Measurements from ENCODE around the gene EEA1. TPM values are rescaled to one million over a fixed set of nuclear protein-coding genes. Genes with fewer than 3 reads are reported as not detected.

Gene EEA1
- total RNA-seq, 4 donors from 2014 or later = 18.6 to 28.7 (median 20.8) TPM

- H3K4me1 ChIP-seq = peaks cover 4 to 9% of the 10 kb centered on the region in 2 donors
- H3K36me3 ChIP-seq = peaks cover 0 to 33% of the 10 kb centered on the region in 2 donors
- no peak overlapping the region for H3K27ac ChIP-seq
- DNase-seq (no peak), ATAC-seq (no peak)
- H3K4me3 ChIP-seq = no peak overlapping the region
- H3K27me3 ChIP-seq = no peaks in the 10 kb centered on the region
- in situ Hi-C loops (cut with MboI; ENCODE audit: low sequenced_read_pairs in 4 of 4) (loop anchor here in 1 of 4 donors (25.0 kb wide), 1 partner anchor 162 kb away; the partner anchor contains the start of gene EEA1), intact Hi-C loops (cut with DNase I; ENCODE audit: low total_unique reads) (no loop called here)
- TF ChIP-seq CTCF (IDR thresholded peaks at IDR 0.05 in 4 of 5, conservative IDR thresholded peaks at IDR 0.05 in 1 of 5) (no peak), POLR2A (IDR thresholded peaks at IDR 0.05) (no peak)
- H3K9me3 ChIP-seq = no peaks in the 10 kb centered on the region
Observed at GRCh38 chr12:92775416-92775815, 153.7 kb downstream of the EEA1 start.

DNA sequence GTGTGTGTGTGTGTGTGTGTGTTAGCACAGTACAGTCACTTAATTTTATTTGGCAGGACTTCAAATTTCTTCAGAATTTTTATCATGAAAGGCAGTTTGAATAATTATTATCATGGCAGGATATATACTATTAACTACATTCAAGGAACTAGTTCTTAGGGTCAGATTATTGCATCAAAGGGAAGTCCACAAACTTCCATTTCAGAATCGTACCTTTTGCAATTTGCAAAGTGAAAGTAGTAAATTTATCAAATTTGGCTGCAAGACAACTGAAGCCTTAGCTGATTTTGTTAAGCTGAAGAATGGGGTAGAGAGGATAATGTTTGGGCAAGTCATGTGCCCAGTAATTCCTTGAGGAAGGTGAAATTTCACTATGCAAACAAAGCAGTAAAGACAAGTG, 158.1 kb downstream of the EEA1 start:
- Histone ChIP-seq H3K4me3 (no peak overlapping the region), H3K27ac (no peak overlapping the region), H3K4me1 (peaks cover 22 to 23% of the 10 kb centered on the region in 2 donors), H3K27me3 (no peaks in the 10 kb centered on the region), H3K9me3 (no peaks in the 10 kb centered on the region), H3K36me3 (no peaks in the 10 kb centered on the region)
- in situ Hi-C loops (cut with MboI; ENCODE audit: low sequenced_read_pairs in 4 of 4) (no loop called here), intact Hi-C loops (cut with DNase I; ENCODE audit: low total_unique reads) (no loop called here)
- no peak for TF ChIP-seq CTCF (IDR thresholded peaks at IDR 0.05 in 4 of 5, conservative IDR thresholded peaks at IDR 0.05 in 1 of 5)
- no peak for TF ChIP-seq POLR2A (IDR thresholded peaks at IDR 0.05)
- no peak for DNase-seq
- no peak for ATAC-seq

GRCh38 chr12:92769124-92769901, 159.8 kb downstream of the EEA1 start:
- peak; percentile 96 to 99 for ATAC-seq
- Histone ChIP-seq H3K36me3 (no peaks in the 10 kb centered on the region), H3K4me1 (peaks cover 22 to 23% of the 10 kb centered on the region in 2 donors), H3K4me3 (no peak overlapping the region), H3K27me3 (no peaks in the 10 kb centered on the region), H3K9me3 (no peaks in the 10 kb centered on the region), H3K27ac (peak overlapping the region; percentile 20 to 60 (median 38))
- no peak for TF ChIP-seq CTCF (IDR thresholded peaks at IDR 0.05 in 4 of 5, conservative IDR thresholded peaks at IDR 0.05 in 1 of 5)
- no peak for TF ChIP-seq POLR2A (IDR thresholded peaks at IDR 0.05)
- intact Hi-C loops (cut with DNase I; ENCODE audit: low total_unique reads) = no loop called here
- peak in 1 of 2 donors; percentile 36 for DNase-seq
- in situ Hi-C loops (cut with MboI; ENCODE audit: low sequenced_read_pairs in 4 of 4) = no loop called here

- intact Hi-C loops (cut with DNase I; ENCODE audit: low total_unique reads) = no loop called here
- ATAC-seq = no peak
Observed at GRCh38 chr12:92765871-92766270, 163.2 kb downstream of the EEA1 start.

More at GRCh38 chr12:92765871-92766270, 163.2 kb downstream of the EEA1 start:
- H3K9me3 ChIP-seq = no peaks in the 10 kb centered on the region
- in situ Hi-C loops (cut with MboI; ENCODE audit: low sequenced_read_pairs in 4 of 4) = no loop called here
- peaks cover 18 to 23% of the 10 kb centered on the region in 2 donors for H3K4me1 ChIP-seq
- H3K27me3 ChIP-seq = no peaks in the 10 kb centered on the region
- H3K27ac ChIP-seq = no peak overlapping the region
- DNase-seq = no peak
- TF ChIP-seq CTCF (IDR thresholded peaks at IDR 0.05 in 4 of 5, conservative IDR thresholded peaks at IDR 0.05 in 1 of 5) = no peak
- TF ChIP-seq POLR2A (IDR thresholded peaks at IDR 0.05) = no peak
- H3K36me3 ChIP-seq = no peaks in the 10 kb centered on the region
- no peak overlapping the region for H3K4me3 ChIP-seq

Data from gastrocnemius medialis (tissue), 4 donors.